ENCODE data around the gene NAT9.

The NAT9 gene

GRCh38 chr17:74805591-74805991 is 29.4 kb upstream of the NAT9 start:
- DNase-seq: no peak

GRCh38 chr17:74804683-74805082 is 28.5 kb upstream of the NAT9 start:
- no peak for DNase-seq

GRCh38 chr17:74803971-74804370 is 27.8 kb upstream of the NAT9 start:
- no peak for DNase-seq

- no peak for DNase-seq
Observed at GRCh38 chr17:74803388-74803930, 27.3 kb upstream of the NAT9 start.

GRCh38 chr17:74801896-74802295 is 25.8 kb upstream of the NAT9 start:
- DNase-seq: no peak

GRCh38 chr17:74800531-74800930 is 24.4 kb upstream of the NAT9 start:
- DNase-seq: no peak

GRCh38 chr17:74799097-74799496 is 23.0 kb upstream of the NAT9 start:
- no peak for DNase-seq

- DNase-seq: no peak
Observed at GRCh38 chr17:74798239-74798707, 22.1 kb upstream of the NAT9 start.

- no peak for DNase-seq
Observed at GRCh38 chr17:74797824-74798223, 21.7 kb upstream of the NAT9 start.

- DNase-seq: no peak
Observed at GRCh38 chr17:74796866-74797265, 20.7 kb upstream of the NAT9 start.

GRCh38 chr17:74796211-74796610 is 20.1 kb upstream of the NAT9 start:
- DNase-seq: no peak

GRCh38 chr17:74795327-74796020 is 19.3 kb upstream of the NAT9 start:
- no peak for DNase-seq

GRCh38 chr17:74792586-74793105 is 16.5 kb upstream of the NAT9 start:
- DNase-seq: no peak

- no peak for DNase-seq
Observed at GRCh38 chr17:74790161-74791058, 14.3 kb upstream of the NAT9 start.

- no peak for DNase-seq
Observed at GRCh38 chr17:74786431-74787055, 10.4 kb upstream of the NAT9 start.

- DNase-seq: no peak
Observed at GRCh38 chr17:74785981-74786360, 9.8 kb upstream of the NAT9 start.

- no peak for DNase-seq
Observed at GRCh38 chr17:74785096-74785980, 9.2 kb upstream of the NAT9 start.

- DNase-seq: no peak
Observed at GRCh38 chr17:74784125-74784810, 8.1 kb upstream of the NAT9 start.

GRCh38 chr17:74782571-74782970 is 6.4 kb upstream of the NAT9 start:
- no peak for DNase-seq

GRCh38 chr17:74780443-74781238 is 4.5 kb upstream of the NAT9 start:
- DNase-seq: no peak

Data from right hindlimb (tissue), 1 donor.